GM12801 (cell line): Measurements from ENCODE around the gene CSF2.

ENCODE experiments used
- CTCF ChIP-seq: IDR thresholded peaks from one replicate; pipeline ENCODE4 v1.5.1; 2011; ENCODE audit warnings: control low read depth; ENCODE audit not compliant: insufficient read length; ENCODE audit errors: extremely low read depth

The CSF2 gene

GRCh38 chr5:132050136-132050535, 23.5 kb upstream of the CSF2 start:
- TF ChIP-seq CTCF, result no peak

GRCh38 chr5:132050661-132051552, 22.7 kb upstream of the CSF2 start:
- no peak for TF ChIP-seq CTCF

- no peak for TF ChIP-seq CTCF
Measured at GRCh38 chr5:132052520-132052919, 21.1 kb upstream of the CSF2 start.

- no peak for TF ChIP-seq CTCF
Measured at GRCh38 chr5:132053483-132053882, 20.1 kb upstream of the CSF2 start.

- no peak for TF ChIP-seq CTCF
Measured at GRCh38 chr5:132054031-132054696, 19.4 kb upstream of the CSF2 start.

GRCh38 chr5:132054697-132055440, 18.7 kb upstream of the CSF2 start:
- no peak for TF ChIP-seq CTCF

GRCh38 chr5:132055441-132055807, 18.2 kb upstream of the CSF2 start:
- no peak for TF ChIP-seq CTCF
